OCI-LY1 (cell line): ENCODE measurements around the gene FMN1.

ENCODE experiments used
- CTCF ChIP-seq: fragments of 200-600 bp; sonication (generic), shearing (Covaris generic); IDR thresholded peaks from 2 replicates; pipeline ENCODE4 v1.5.1; 2017; ENCODE audit warnings: mild to moderate bottlenecking, antibody characterized with exemption, low read length, moderate library complexity, mixed read lengths
- EZH2 ChIP-seq: fragments of 200-600 bp; sonication (generic), shearing (Covaris generic); IDR thresholded peaks from 2 replicates; pipeline ENCODE4 v1.8.0; 2017; ENCODE audit warnings: borderline replicate concordance, mixed run types, mild to moderate bottlenecking, antibody characterized with exemption, low read length, moderate library complexity, mixed read lengths

- no peak for TF ChIP-seq CTCF
- TF ChIP-seq EZH2: no peak
Observed at GRCh38 chr15:32716216-32716914, 478.1 kb downstream of the FMN1 start.
